ENCODE measurements around the gene PSD4.

GRCh38 chr2:113179446-113180045, 5.8 kb downstream of the PSD4 start:
- TF ChIP-seq POLR2A (IDR thresholded peaks at IDR 0.05; ENCODE audit: low read length) (no peak), GATA1 (IDR thresholded peaks at IDR 0.05; ENCODE audit: low read depth, low read length) (no peak)
